DMS153 treated with DMSO at 0.1 percent for 48 hours (cell line): ENCODE measurements around the gene CMAS.

Experiments used
- DNase-seq: peaks from one replicate; lab custom pipeline; 2025; ENCODE audit not compliant: unreplicated experiment; lab: John Stamatoyannopoulos, UW

Gene CMAS

DNA sequence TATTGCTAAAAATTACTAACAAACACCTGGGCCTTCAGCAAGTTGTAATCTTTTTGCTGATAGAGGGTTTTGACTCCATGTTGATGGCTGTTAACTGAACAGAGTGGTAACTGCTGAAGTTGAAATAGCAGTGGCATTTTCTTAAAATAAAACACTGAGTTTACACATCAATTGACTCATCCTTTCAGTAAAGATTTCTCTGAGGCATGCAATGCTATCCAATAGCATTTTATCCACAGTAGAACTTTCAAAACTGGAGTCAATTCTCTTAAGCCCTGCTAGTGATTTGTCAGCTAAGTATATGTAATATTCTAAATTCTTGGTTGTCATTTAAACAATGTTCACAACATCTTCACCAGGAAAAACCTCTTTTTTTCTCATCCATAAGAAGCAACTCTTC is 59.5 kb downstream of the CMAS start:
- DNase-seq: no peak

DNA sequence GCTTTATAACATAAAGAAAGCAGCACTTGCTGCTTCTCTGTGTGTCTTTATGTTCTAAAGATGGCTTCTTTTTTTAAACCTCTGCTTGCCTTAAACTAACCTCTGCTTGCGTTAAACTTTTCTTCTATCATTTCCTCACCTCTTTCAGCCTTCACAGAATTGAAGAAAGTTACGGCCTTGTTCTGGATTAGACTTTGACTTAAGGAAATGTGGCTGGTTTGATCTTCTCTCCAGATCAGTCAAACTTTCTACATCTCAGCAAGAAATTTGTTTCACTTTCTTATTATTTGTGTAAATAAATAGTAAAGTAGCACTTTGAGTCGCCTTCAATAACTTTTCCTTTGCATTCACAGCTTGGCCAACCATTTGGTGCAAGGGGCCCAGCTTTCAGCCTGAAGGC is 64.2 kb downstream of the CMAS start:
- DNase-seq: no peak
